Hepatocyte (in vitro differentiated cells): ENCODE measurements around the gene CCDC187. TPM values are rescaled to one million over a fixed set of nuclear protein-coding genes. Genes with fewer than 3 reads are reported as not detected.

ENCODE experiments used
- DNase-seq: peaks from one replicate; pipeline ENCODE4 v3.0.0-alpha.2; 2016; ENCODE audit warnings: low spot score
- H2AFZ ChIP-seq: fragments of 200-600 bp; sonication (generic); 2 replicates; pipeline ENCODE4 v1.6.0; 2016; ENCODE audit warnings: antibody characterized with exemption, mild to moderate bottlenecking
- H3K27ac ChIP-seq: fragments of 200-600 bp; sonication (generic); 2 replicates; pipeline ENCODE4 v1.5.1; 2016; ENCODE audit warnings: mild to moderate bottlenecking
- H3K27me3 ChIP-seq: fragments of 200-600 bp; sonication (generic); 2 replicates; pipeline ENCODE4 v1.6.1; 2016
- H3K36me3 ChIP-seq: fragments of 200-600 bp; sonication (generic); replicated peaks from 2 replicates; pipeline ENCODE4 v1.5.1; 2016; ENCODE audit warnings: low read depth; ENCODE audit not compliant: insufficient read depth
- H3K4me1 ChIP-seq: fragments of 200-600 bp; sonication (generic); 2 replicates; pipeline ENCODE4 v1.5.1; 2016; ENCODE audit warnings: mild to moderate bottlenecking, moderate library complexity; ENCODE audit not compliant: insufficient read depth
- H3K4me2 ChIP-seq: fragments of 200-600 bp; sonication (generic); 2 replicates; pipeline ENCODE4 v1.6.0; 2016
- H3K4me3 ChIP-seq: fragments of 200-600 bp; sonication (generic); 2 replicates; pipeline ENCODE4 v1.5.1; 2016; ENCODE audit warnings: mild to moderate bottlenecking
- H3K79me2 ChIP-seq: fragments of 200-600 bp; sonication (generic); 2 replicates; pipeline ENCODE4 v1.6.0; 2017; ENCODE audit warnings: mild to moderate bottlenecking
- H3K9me2 ChIP-seq: fragments of 200-600 bp; sonication (generic); replicated peaks from 2 replicates; pipeline ENCODE4 v1.6.0; 2017; ENCODE audit warnings: mild to moderate bottlenecking; ENCODE audit not compliant: insufficient read depth
- H3K9me3 ChIP-seq: fragments of 200-600 bp; sonication (generic); 2 replicates; pipeline ENCODE4 v1.5.1; 2016; ENCODE audit warnings: low read depth, mild to moderate bottlenecking
- H4K20me1 ChIP-seq: fragments of 200-600 bp; sonication (generic); 2 replicates; pipeline ENCODE4 v1.6.0; 2016; ENCODE audit warnings: mild to moderate bottlenecking; ENCODE audit not compliant: insufficient read depth, poor library complexity, severe bottlenecking
- CTCF ChIP-seq: fragments of 200-600 bp; sonication (generic); IDR thresholded peaks from 2 replicates; pipeline ENCODE4 v1.5.1; 2016; ENCODE audit warnings: antibody characterized with exemption, mild to moderate bottlenecking; ENCODE audit not compliant: poor library complexity
- EZH2 ChIP-seq: fragments of 200-600 bp; sonication (generic); IDR thresholded peaks from 2 replicates; pipeline ENCODE4 v1.6.1; 2016; ENCODE audit warnings: antibody characterized with exemption, mild to moderate bottlenecking, borderline replicate concordance
- EZH2phosphoT487 ChIP-seq: fragments of 200-600 bp; sonication (generic); IDR thresholded peaks from one replicate; pipeline ENCODE4 v1.6.1; 2018; ENCODE audit warnings: antibody characterized with exemption, mild to moderate bottlenecking, low read depth, moderate library complexity; ENCODE audit not compliant: unreplicated experiment, severe bottlenecking
- WGBS: methylation state at CpG from one replicate; pipeline ENCODE4 v1.1.6; 2016; ENCODE audit warnings: low lambda C conversion rate; ENCODE audit errors: missing lambda C conversion rate; 5-methylcytosine and 5-hydroxymethylcytosine counted together
- polyA plus RNA-seq: library from polyadenylated mRNA; unstranded; fragments of >200 nt; fragmentation: Nextera tagmentation; extraction: Ambion mirVana; gene quantifications from 2 replicates; pipeline ENCODE4 v1.2.1, GENCODE V29; 2016
- total RNA-seq: library from RNA; depleted of rRNA; stranded (reverse); fragments of >200 nt; gene quantifications from 2 replicates; pipeline ENCODE4 v1.2.3, GENCODE V29; 2014

The CCDC187 gene
- total and polyA plus RNA-seq, 2 experiments from 2014 or later = 0.60 to 0.75 TPM

- Histone ChIP-seq H3K9me2 (no peaks in the 10 kb centered on the region), H3K27me3 (no peaks in the 10 kb centered on the region), H2AFZ (no peak overlapping the region), H3K4me2 (no peak overlapping the region), H3K4me1 (peaks cover 6% of the 10 kb centered on the region), H4K20me1 (no peaks in the 10 kb centered on the region), H3K4me3 (no peak overlapping the region), H3K9me3 (no peaks in the 10 kb centered on the region), H3K36me3 (no peaks in the 10 kb centered on the region), H3K27ac (no peak overlapping the region), H3K79me2 (no peaks in the 10 kb centered on the region)
- 88% methylated on average over 24 of the region's 24 CpGs for WGBS
- TF ChIP-seq EZH2 (no peak), EZH2phosphoT487 (no peak), CTCF (no peak)
- no peak for DNase-seq
Observed at GRCh38 chr9:136264441-136265405, 39.2 kb downstream of the CCDC187 start.

- no peak for DNase-seq
- Histone ChIP-seq H3K9me3 (no peaks in the 10 kb centered on the region), H4K20me1 (no peaks in the 10 kb centered on the region), H3K4me2 (no peak overlapping the region), H2AFZ (no peak overlapping the region), H3K36me3 (no peaks in the 10 kb centered on the region), H3K9me2 (no peaks in the 10 kb centered on the region), H3K27me3 (no peaks in the 10 kb centered on the region), H3K79me2 (no peaks in the 10 kb centered on the region), H3K4me3 (no peak overlapping the region), H3K4me1 (peaks cover 6% of the 10 kb centered on the region), H3K27ac (no peak overlapping the region)
- 94% methylated on average over 18 of the region's 19 CpGs for WGBS
- TF ChIP-seq EZH2phosphoT487 = no peak
Observed at GRCh38 chr9:136264031-136264430, 39.9 kb downstream of the CCDC187 start.

GRCh38 chr9:136262671-136263178 is 41.2 kb downstream of the CCDC187 start:
- Histone ChIP-seq H3K4me1 (peaks cover 3% of the 10 kb centered on the region), H2AFZ (no peak overlapping the region), H3K9me3 (no peaks in the 10 kb centered on the region), H3K4me3 (no peak overlapping the region), H3K27ac (no peak overlapping the region), H3K9me2 (no peaks in the 10 kb centered on the region), H4K20me1 (no peaks in the 10 kb centered on the region), H3K36me3 (no peaks in the 10 kb centered on the region), H3K79me2 (no peaks in the 10 kb centered on the region), H3K4me2 (no peak overlapping the region), H3K27me3 (no peaks in the 10 kb centered on the region)
- no peak for DNase-seq
- WGBS = 95% methylated on average over 5 of the region's 6 CpGs
- no peak for TF ChIP-seq EZH2
- no peak for TF ChIP-seq CTCF
- TF ChIP-seq EZH2phosphoT487 = no peak

- no peak for TF ChIP-seq EZH2
- TF ChIP-seq EZH2phosphoT487 = no peak
- TF ChIP-seq CTCF = no peak
- no peaks in the 10 kb centered on the region for H3K9me2 ChIP-seq
- 87% methylated on average over 28 of the region's 28 CpGs for WGBS
- H3K36me3 ChIP-seq = no peaks in the 10 kb centered on the region
- no peaks in the 10 kb centered on the region for H3K79me2 ChIP-seq
- H2AFZ ChIP-seq = no peak overlapping the region
- no peaks in the 10 kb centered on the region for H3K27me3 ChIP-seq
- no peak overlapping the region for H3K4me3 ChIP-seq
- no peaks in the 10 kb centered on the region for H4K20me1 ChIP-seq
- no peaks in the 10 kb centered on the region for H3K9me3 ChIP-seq
- no peaks in the 10 kb centered on the region for H3K4me1 ChIP-seq
- H3K4me2 ChIP-seq = no peak overlapping the region
- no peak for DNase-seq
- no peak overlapping the region for H3K27ac ChIP-seq
Observed at GRCh38 chr9:136261686-136262430, 42.0 kb downstream of the CCDC187 start.
